ENCODE results near the gene ELFN1. TPM values are rescaled to one million over a fixed set of nuclear protein-coding genes. Genes with fewer than 3 reads are reported as not detected.

ELFN1 gene
- total and polyA plus RNA-seq, 2 donors (not counting 3 experiments of a cell fraction or from before 2014, with no cell fraction given) = 0.37 to 1.0 TPM

DNA sequence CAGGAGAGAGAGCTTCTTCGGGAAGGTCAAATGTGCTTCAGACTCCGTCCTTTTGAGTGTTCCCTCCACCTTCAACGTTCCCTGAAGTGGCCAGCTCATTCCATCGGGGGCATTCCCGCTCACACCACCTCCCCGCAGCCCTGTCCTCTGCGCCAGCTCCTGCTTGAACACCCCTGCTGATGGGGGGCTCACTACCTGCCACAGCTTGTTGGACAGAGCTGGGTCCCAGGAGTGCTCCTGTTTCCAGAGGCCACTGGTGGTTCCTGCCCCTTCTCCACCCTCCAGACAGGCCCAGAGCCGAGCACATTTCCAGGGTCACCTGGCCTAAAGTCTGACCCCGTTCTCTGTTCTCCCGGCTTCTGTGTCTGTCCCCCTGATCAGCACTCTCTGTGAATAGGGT lies 67.4 kb downstream of the ELFN1 start:
- Histone ChIP-seq H3K27me3 (ENCODE audit: control insufficient read depth in 2 of 2, insufficient read depth in 2 of 2, low read length in 2 of 2) (no peaks in the 10 kb centered on the region), H3K9me1 (replicated peaks; ENCODE audit: control insufficient read depth, extremely low read depth, insufficient read depth, low read length) (no peaks in the 10 kb centered on the region), H3K79me2 (ENCODE audit: control insufficient read depth, insufficient read depth, low read length) (no peaks in the 10 kb centered on the region), H3K27ac (ENCODE audit: insufficient read depth, low read depth, low read length) (no peak overlapping the region), H2AFZ (ENCODE audit: low read depth, low read length) (no peak overlapping the region), H3K4me3 (replicated peaks in 1 of 3; ENCODE audit: insufficient read depth in 1 of 3, low read depth in 1 of 3, low read length in 3 of 3) (no peak overlapping the region), H3K9ac (replicated peaks; ENCODE audit: extremely low read depth, insufficient read depth, low read length) (no peak overlapping the region), H3K4me2 (ENCODE audit: insufficient read depth, low read length) (no peak overlapping the region), H3K36me3 (ENCODE audit: control insufficient read depth in 2 of 2, extremely low read depth in 1 of 2, insufficient read depth in 2 of 2, low read length in 2 of 2) (no peaks in the 10 kb centered on the region), H4K20me1 (replicated peaks; ENCODE audit: control insufficient read depth, extremely low read depth, insufficient read depth, low read length) (no peaks in the 10 kb centered on the region), H3K4me1 (ENCODE audit: control insufficient read depth, extremely low read depth, insufficient read depth, low read length) (peaks cover 9% of the 10 kb centered on the region), H3K9me3 (replicated peaks; ENCODE audit: control insufficient read depth, insufficient read depth, low read length) (no peaks in the 10 kb centered on the region)
- BruUV-seq (replicated peaks) = no TSS peak
- intact Hi-C loops (cut with micrococcal nuclease) = no loop called here
- no peak for FAIRE-seq
- TF ChIP-seq POLR2AphosphoS5 (IDR thresholded peaks at IDR 0.05; ENCODE audit: insufficient read depth, low read depth, low read length) = no peak
- TF ChIP-seq JUN (IDR thresholded peaks at IDR 0.05; ENCODE audit: borderline replicate concordance, insufficient read depth, insufficient read length, low read depth) = no peak
- TF ChIP-seq MAX (IDR thresholded peaks at IDR 0.05; ENCODE audit: insufficient read depth, insufficient read length) = no peak
- TF ChIP-seq, protein P1, sequence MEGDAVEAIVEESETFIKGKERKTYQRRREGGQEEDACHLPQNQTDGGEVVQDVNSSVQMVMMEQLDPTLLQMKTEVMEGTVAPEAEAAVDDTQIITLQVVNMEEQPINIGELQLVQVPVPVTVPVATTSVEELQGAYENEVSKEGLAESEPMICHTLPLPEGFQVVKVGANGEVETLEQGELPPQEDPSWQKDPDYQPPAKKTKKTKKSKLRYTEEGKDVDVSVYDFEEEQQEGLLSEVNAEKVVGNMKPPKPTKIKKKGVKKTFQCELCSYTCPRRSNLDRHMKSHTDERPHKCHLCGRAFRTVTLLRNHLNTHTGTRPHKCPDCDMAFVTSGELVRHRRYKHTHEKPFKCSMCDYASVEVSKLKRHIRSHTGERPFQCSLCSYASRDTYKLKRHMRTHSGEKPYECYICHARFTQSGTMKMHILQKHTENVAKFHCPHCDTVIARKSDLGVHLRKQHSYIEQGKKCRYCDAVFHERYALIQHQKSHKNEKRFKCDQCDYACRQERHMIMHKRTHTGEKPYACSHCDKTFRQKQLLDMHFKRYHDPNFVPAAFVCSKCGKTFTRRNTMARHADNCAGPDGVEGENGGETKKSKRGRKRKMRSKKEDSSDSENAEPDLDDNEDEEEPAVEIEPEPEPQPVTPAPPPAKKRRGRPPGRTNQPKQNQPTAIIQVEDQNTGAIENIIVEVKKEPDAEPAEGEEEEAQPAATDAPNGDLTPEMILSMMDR (IDR thresholded peaks at IDR 0.05; ENCODE audit: extremely low read depth in 1 of 2, insufficient read depth in 1 of 2, low read depth in 1 of 2, low read length in 2 of 2) = no peak
- no peak for TF ChIP-seq FOS (IDR thresholded peaks at IDR 0.05; ENCODE audit: borderline replicate concordance, insufficient read depth, low read length)
- TF ChIP-seq MYC (IDR thresholded peaks at IDR 0.05; ENCODE audit: low read depth, low read length) = no peak
- TF ChIP-seq EZH2 (IDR thresholded peaks at IDR 0.05; ENCODE audit: borderline replicate concordance, low read depth, low read length, severe bottlenecking) = no peak
- TF ChIP-seq GATA2 (IDR thresholded peaks at IDR 0.05; ENCODE audit: insufficient read depth, insufficient read length, low read depth, low read length) = no peak
- no peak for TF ChIP-seq POLR2A (IDR thresholded peaks at IDR 0.05; ENCODE audit: low read depth, low read length)
- CTCF ChIA-PET = no interaction called here
- dilution Hi-C loops (cut with MboI; ENCODE audit: extremely low pct_ligation_motif_present, low sequenced_read_pairs) = no loop called here
- POLR2A ChIA-PET = no interaction called here
- no peak for DNase-seq (ENCODE audit: low read depth, low spot score)

Measured in endothelial cell of umbilical vein (primary cell).